Stimulated activated naive CD4-positive, alpha-beta T cell (primary cell): ENCODE measurements around the gene SLC30A7.
A peak's percentile ranks its signal among the peaks of the same experiment; 100 is the strongest.
"Not testable (repeated sequence)": the region's sequence is repeated elsewhere in the genome, so short reads cannot be mapped to it uniquely, and the experiment has no call there.

ENCODE experiments used
- DNase-seq, 6 experiments: peaks; one replicate each; lab custom pipeline; 2025; lab: John Stamatoyannopoulos, UW

The SLC30A7 gene

GRCh38 chr1:100891380-100891779 lies 4.5 kb upstream of the SLC30A7 start:
- DNase-seq = no peak

- no peak for DNase-seq
Observed at GRCh38 chr1:100892554-100892953, 3.3 kb upstream of the SLC30A7 start.

- no peak for DNase-seq
Observed at GRCh38 chr1:100893718-100894117, 2.2 kb upstream of the SLC30A7 start.

GRCh38 chr1:100894603-100895539 lies 1.0 kb upstream of the SLC30A7 start, which contains the start of gene EXTL2:
Gene EXTL2, minus strand, starts transcription at chr1:100894842. Its CDS starts 6,085 bp downstream, at chr1:100888757.
- DNase-seq = peak; percentile 39 to 66 (median 54)

- DNase-seq = peak; percentile 57 to 74 (median 68)
Observed at GRCh38 chr1:100896481-100896982, 642 bp downstream of the SLC30A7 start.

- no peak for DNase-seq
Observed at GRCh38 chr1:100902365-100902764, 6.5 kb downstream of the SLC30A7 start.

- no peak for DNase-seq
Observed at GRCh38 chr1:100903777-100904176, 7.9 kb downstream of the SLC30A7 start.

GRCh38 chr1:100904528-100904927 lies 8.6 kb downstream of the SLC30A7 start:
- DNase-seq = no peak

GRCh38 chr1:100905181-100905580 lies 9.3 kb downstream of the SLC30A7 start:
- peak in 2 of 6 experiments; percentile 9 to 27 for DNase-seq

- DNase-seq = no peak
Observed at GRCh38 chr1:100907887-100908286, 12.0 kb downstream of the SLC30A7 start.

GRCh38 chr1:100909018-100909417 lies 13.1 kb downstream of the SLC30A7 start:
- no peak for DNase-seq

GRCh38 chr1:100912019-100912418 lies 16.1 kb downstream of the SLC30A7 start:
- no peak for DNase-seq

- DNase-seq = peak in 3 of 6 experiments; percentile 26 to 71 (median 52)
Observed at GRCh38 chr1:100921110-100921706, 25.3 kb downstream of the SLC30A7 start.

- no peak for DNase-seq
Observed at GRCh38 chr1:100924212-100924611, 28.3 kb downstream of the SLC30A7 start.

GRCh38 chr1:100924991-100925390 lies 29.1 kb downstream of the SLC30A7 start:
- peak in 2 of 6 experiments; percentile 21 to 26 for DNase-seq

GRCh38 chr1:100926240-100926639 lies 30.4 kb downstream of the SLC30A7 start:
- no peak for DNase-seq

GRCh38 chr1:100927276-100927675 lies 31.4 kb downstream of the SLC30A7 start:
- DNase-seq = peak; percentile 26 to 89 (median 64)

GRCh38 chr1:100928128-100928527 lies 32.2 kb downstream of the SLC30A7 start:
- DNase-seq = peak in 1 of 6 experiments; percentile 22

GRCh38 chr1:100930494-100930893 lies 34.6 kb downstream of the SLC30A7 start:
- peak in 3 of 6 experiments; percentile 39 to 63 (median 56) for DNase-seq

GRCh38 chr1:100931716-100932115 lies 35.8 kb downstream of the SLC30A7 start:
- peak in 1 of 6 experiments; percentile 17 for DNase-seq

- DNase-seq = not testable (repeated sequence)
Observed at GRCh38 chr1:100933555-100933954, 37.7 kb downstream of the SLC30A7 start.

- no peak for DNase-seq
Observed at GRCh38 chr1:100936194-100936967, 40.5 kb downstream of the SLC30A7 start.
